ENCODE results near the gene CRELD2. TPM values are rescaled to one million over a fixed set of nuclear protein-coding genes. Genes with fewer than 3 reads are reported as not detected.

Gene CRELD2
- total and polyA plus RNA-seq, 2 of the 8 experiments (the other 6 are each of a cell fraction or from before 2014, with no cell fraction given): 24.5 to 36.6 TPM

DNA sequence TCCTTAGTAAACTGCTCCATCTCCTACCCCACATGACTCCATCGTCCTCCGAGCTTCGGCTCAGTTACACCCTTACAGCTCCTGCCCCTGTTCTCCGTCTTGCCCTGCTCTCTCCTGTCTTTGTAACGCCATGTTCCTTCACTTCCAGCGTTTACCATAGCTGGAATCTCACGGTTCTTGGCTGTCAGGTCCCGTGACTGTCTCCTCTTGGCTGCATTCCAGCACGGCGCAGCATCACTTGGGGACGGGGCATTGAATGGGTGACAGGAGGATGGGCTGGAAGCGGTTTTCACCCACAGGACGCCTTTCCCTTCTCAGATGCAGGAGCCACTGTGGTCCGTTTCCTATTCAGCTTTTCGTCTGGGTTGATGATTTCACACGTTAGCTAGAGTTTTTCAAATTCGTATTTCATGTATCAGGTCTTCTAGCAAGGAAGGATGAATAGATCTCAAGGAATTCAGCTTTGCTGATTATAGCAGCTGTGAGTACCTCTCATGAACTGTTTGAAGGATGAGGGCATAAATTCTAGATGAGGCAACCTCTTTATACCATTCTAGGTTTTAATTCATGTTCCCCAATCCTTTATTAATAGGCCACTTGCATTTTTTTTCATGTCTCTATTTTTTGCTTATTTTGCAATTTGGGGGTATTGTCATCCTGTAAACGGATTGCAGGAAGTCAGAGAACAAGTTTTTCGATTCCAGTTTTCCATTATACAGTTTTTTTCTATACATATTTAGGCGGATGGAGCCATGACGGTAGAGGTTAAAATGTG, 35.7 kb upstream of the CRELD2 start (continued):
- no peak for TF ChIP-seq POU5F1 (IDR thresholded peaks at IDR 0.05; ENCODE audit: low read depth, low read length)
- no peak for TF ChIP-seq YY1 (IDR thresholded peaks at IDR 0.05; ENCODE audit: low read depth, low read length)
- TF ChIP-seq SIRT6 (IDR thresholded peaks at IDR 0.05; ENCODE audit: low read length): no peak
- no peak for TF ChIP-seq TCF12 (IDR thresholded peaks at IDR 0.05; ENCODE audit: low read depth, low read length)
- TF ChIP-seq SP1 (IDR thresholded peaks at IDR 0.05; ENCODE audit: low read depth, low read length): no peak
- TF ChIP-seq HDAC2 (IDR thresholded peaks at IDR 0.05; ENCODE audit: borderline replicate concordance in 1 of 2, low read depth in 2 of 2, low read length in 2 of 2): no peak
- TF ChIP-seq CHD1 (IDR thresholded peaks at IDR 0.05; ENCODE audit: low read depth, low read length): no peak
